Kasumi-1 (cell line): ENCODE measurements around the gene B3GAT1.

Experiments
- DNase-seq, 2 experiments: peaks; one replicate each; lab custom pipeline; 2025; lab: John Stamatoyannopoulos, UW

Gene B3GAT1

GRCh38 chr11:134409552-134410429 is 2.3 kb downstream of the B3GAT1 start:
- no peak for DNase-seq

- no peak for DNase-seq
Measured at GRCh38 chr11:134407923-134408322, 4.1 kb downstream of the B3GAT1 start.

- no peak for DNase-seq
Measured at GRCh38 chr11:134407321-134407828, 4.7 kb downstream of the B3GAT1 start.

- DNase-seq: no peak
Measured at GRCh38 chr11:134406264-134407185, 5.5 kb downstream of the B3GAT1 start.

- no peak for DNase-seq
Measured at GRCh38 chr11:134405841-134406240, 6.2 kb downstream of the B3GAT1 start.

- DNase-seq: no peak
Measured at GRCh38 chr11:134405436-134405835, 6.6 kb downstream of the B3GAT1 start.

- DNase-seq: no peak
Measured at GRCh38 chr11:134404575-134405341, 7.3 kb downstream of the B3GAT1 start.

GRCh38 chr11:134402910-134403309 is 9.1 kb downstream of the B3GAT1 start:
- DNase-seq: no peak

GRCh38 chr11:134401825-134402809 is 9.9 kb downstream of the B3GAT1 start:
- DNase-seq: no peak

GRCh38 chr11:134399996-134400395 is 12.0 kb downstream of the B3GAT1 start:
- no peak for DNase-seq

GRCh38 chr11:134399293-134399654 is 12.8 kb downstream of the B3GAT1 start:
- DNase-seq: no peak

- no peak for DNase-seq
Measured at GRCh38 chr11:134398644-134399292, 13.3 kb downstream of the B3GAT1 start.

- DNase-seq: no peak
Measured at GRCh38 chr11:134398079-134398444, 14.0 kb downstream of the B3GAT1 start.

- DNase-seq: no peak
Measured at GRCh38 chr11:134397304-134398078, 14.6 kb downstream of the B3GAT1 start.

- DNase-seq: no peak
Measured at GRCh38 chr11:134395002-134395401, 17.0 kb downstream of the B3GAT1 start.

GRCh38 chr11:134394311-134394710 is 17.7 kb downstream of the B3GAT1 start:
- no peak for DNase-seq

GRCh38 chr11:134393638-134394037 is 18.4 kb downstream of the B3GAT1 start:
- no peak for DNase-seq

- DNase-seq: no peak
Measured at GRCh38 chr11:134392953-134393615, 19.0 kb downstream of the B3GAT1 start.

- DNase-seq: no peak
Measured at GRCh38 chr11:134391656-134392055, 20.4 kb downstream of the B3GAT1 start.
